Neuronal stem cell (in vitro differentiated cells): ENCODE data around the gene HMGCS2.

Experiments
- DNase-seq: peaks from one replicate; pipeline ENCODE4 v3.0.0-alpha.2; 2013; ENCODE audit warnings: low spot score
- H2AFZ ChIP-seq: one replicate; pipeline ENCODE4 v1.6.1; 2013; ENCODE audit warnings: mild to moderate bottlenecking, low read length, inconsistent platforms
- H2AK5ac ChIP-seq: 2 replicates; pipeline ENCODE4 v1.6.1; 2013; ENCODE audit warnings: low read depth, mild to moderate bottlenecking, inconsistent platforms, low read length, moderate library complexity, mixed read lengths
- H2BK120ac ChIP-seq: 2 replicates; pipeline ENCODE4 v1.6.1; 2013; ENCODE audit warnings: low read depth, mild to moderate bottlenecking, inconsistent platforms, low read length, moderate library complexity, mixed read lengths
- H2BK12ac ChIP-seq: one replicate; pipeline ENCODE4 v1.6.1; 2013; ENCODE audit warnings: low read length, inconsistent platforms
- H2BK15ac ChIP-seq: 2 replicates; pipeline ENCODE4 v1.6.1; 2013; ENCODE audit warnings: mild to moderate bottlenecking, low read length, inconsistent platforms, mixed read lengths
- H2BK5ac ChIP-seq: one replicate; pipeline ENCODE4 v1.6.1; 2013; ENCODE audit warnings: inconsistent platforms, mild to moderate bottlenecking, low read length, moderate library complexity
- H3K14ac ChIP-seq: one replicate; pipeline ENCODE4 v1.6.1; 2013; ENCODE audit warnings: low read length, inconsistent platforms
- H3K18ac ChIP-seq: 2 replicates; pipeline ENCODE4 v1.6.1; 2013; ENCODE audit warnings: low read length, inconsistent platforms
- H3K23ac ChIP-seq: 2 replicates; pipeline ENCODE4 v1.6.1; 2013; ENCODE audit warnings: low read depth, mild to moderate bottlenecking, mixed read lengths, low read length, inconsistent platforms; ENCODE audit not compliant: poor library complexity
- H3K27ac ChIP-seq: replicated peaks from 3 replicates; pipeline ENCODE4 v1.5.1; 2013; ENCODE audit warnings: low read length, inconsistent platforms
- H3K27me3 ChIP-seq, 3 experiments: 2 replicates each; pipeline ENCODE4 v1.6.1; 2013; ENCODE audit warnings: low read length in 3 of 3, mild to moderate bottlenecking in 2 of 3, inconsistent platforms in 1 of 3, low read depth in 1 of 3, mixed read lengths in 1 of 3, moderate library complexity in 1 of 3; ENCODE audit not compliant: control insufficient read depth in 3 of 3, insufficient read depth in 3 of 3
- H3K36me3 ChIP-seq, 2 donors: replicated peaks in 1 of 2; 2 replicates each; pipeline ENCODE4 v1.6.1; 2013; ENCODE audit warnings: low read length in 2 of 2; ENCODE audit not compliant: control insufficient read depth in 2 of 2, insufficient read depth in 2 of 2
- H3K4ac ChIP-seq: 2 replicates; pipeline ENCODE4 v1.6.1; 2013; ENCODE audit warnings: inconsistent platforms, mild to moderate bottlenecking, low read length, moderate library complexity
- H3K4me1 ChIP-seq, 2 donors: 1 replicate in 1 of 2; 2 replicates in 1 of 2; pipeline ENCODE4 v1.6.1; 2013; ENCODE audit warnings: low read length in 2 of 2, low read depth in 1 of 2; ENCODE audit not compliant: control insufficient read depth in 2 of 2, insufficient read depth in 1 of 2
- H3K4me2 ChIP-seq: one replicate; pipeline ENCODE4 v1.6.1; 2013; ENCODE audit warnings: mild to moderate bottlenecking, low read length, inconsistent platforms; ENCODE audit not compliant: insufficient read depth, poor library complexity, severe bottlenecking
- H3K4me3 ChIP-seq, 2 donors: 2 replicates each; pipeline ENCODE4 v1.5.1; 2013; ENCODE audit warnings: low read length in 2 of 2, mild to moderate bottlenecking in 2 of 2, inconsistent platforms in 1 of 2, moderate library complexity in 1 of 2
- H3K79me1 ChIP-seq: one replicate; pipeline ENCODE4 v1.6.1; 2013; ENCODE audit warnings: low read depth, mild to moderate bottlenecking, inconsistent platforms, low read length, moderate library complexity
- H3K9ac ChIP-seq: one replicate; pipeline ENCODE4 v1.6.1; 2013; ENCODE audit warnings: mild to moderate bottlenecking, low read depth, low read length, inconsistent platforms; ENCODE audit not compliant: poor library complexity
- H3K9me3 ChIP-seq, 2 donors: replicated peaks in 1 of 2; 2 replicates each; pipeline versions ENCODE3 to v1.6.1; 2013; ENCODE audit warnings: low read length in 2 of 2, mild to moderate bottlenecking in 2 of 2, inconsistent platforms in 1 of 2, low read depth in 1 of 2, mixed read lengths in 1 of 2, moderate library complexity in 1 of 2; ENCODE audit not compliant: control insufficient read depth in 2 of 2, insufficient read depth in 1 of 2
- H4K8ac ChIP-seq: one replicate; pipeline ENCODE4 v1.6.1; 2013; ENCODE audit warnings: low read depth, mild to moderate bottlenecking, inconsistent platforms, low read length, moderate library complexity
- H4K91ac ChIP-seq: one replicate; pipeline ENCODE4 v1.6.1; 2013; ENCODE audit warnings: low read length, low read depth, mild to moderate bottlenecking, inconsistent platforms; ENCODE audit not compliant: poor library complexity
- WGBS, 2 donors: extraction: QIAGEN DNeasy Blood & Tissue Kit; methylation state at CpG; one replicate each; pipeline ENCODE4 v1.1.7; 2013; ENCODE audit warnings: missing lambda C conversion rate in 2 of 2, mixed read lengths in 1 of 2; ENCODE audit not compliant: insufficient read length in 2 of 2, insufficient replicate concordance in 1 of 2; ENCODE audit errors: extremely low coverage in 2 of 2; 5-methylcytosine and 5-hydroxymethylcytosine counted together

HMGCS2 gene

GRCh38 chr1:119740896-119741780, 27.6 kb downstream of the HMGCS2 start:
- Histone ChIP-seq H3K23ac (no peak overlapping the region), H3K27me3 (no peaks in the 10 kb centered on the region), H3K27ac (no peak overlapping the region), H3K36me3 (peaks cover 74 to 84% of the 10 kb centered on the region in 2 donors), H3K9me3 (peaks cover 0 to under 1% of the 10 kb centered on the region in 2 donors), H4K91ac (no peak overlapping the region), H2AFZ (no peak overlapping the region), H3K9ac (no peak overlapping the region), H3K79me1 (no peaks in the 10 kb centered on the region), H3K4me3 (no peak overlapping the region), H3K14ac (no peak overlapping the region), H3K4me2 (no peak overlapping the region), H2AK5ac (no peak overlapping the region), H2BK12ac (no peak overlapping the region), H3K4ac (no peak overlapping the region), H4K8ac (no peak overlapping the region), H2BK15ac (no peak overlapping the region), H2BK120ac (no peak overlapping the region), H2BK5ac (no peak overlapping the region), H3K18ac (no peak overlapping the region), H3K4me1 (peaks cover 0 to 15% of the 10 kb centered on the region in 2 donors)
- no peak for DNase-seq
- no CpG with 5 or more reads among the region's 13 CpGs for WGBS, 2 donors

DNA sequence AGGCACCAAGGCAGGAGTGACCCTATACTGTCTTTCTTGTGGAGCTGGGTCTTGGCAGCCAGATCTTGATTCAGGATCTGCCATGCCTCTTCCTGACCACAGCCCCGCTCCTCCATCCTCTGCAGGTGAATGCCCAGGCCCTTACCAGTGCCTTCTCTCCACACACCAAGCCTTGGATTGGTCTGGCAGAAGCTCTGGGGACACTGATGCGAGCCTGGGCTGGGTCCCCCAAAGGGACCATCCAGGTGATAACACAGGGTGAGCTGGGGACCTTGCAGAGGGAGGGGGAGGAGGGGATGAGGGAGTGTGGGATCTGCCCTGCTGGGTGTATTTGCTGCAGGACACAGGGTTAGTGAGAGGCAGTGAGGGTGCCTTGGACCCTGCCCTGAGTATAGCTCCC, 28.4 kb downstream of the HMGCS2 start:
- H3K9ac ChIP-seq, result no peak overlapping the region
- no peak overlapping the region for H3K23ac ChIP-seq
- peaks cover 83 to 93% of the 10 kb centered on the region in 2 donors for H3K36me3 ChIP-seq
- DNase-seq, result no peak
- no peak overlapping the region for H2AK5ac ChIP-seq
- no peak overlapping the region for H3K4me2 ChIP-seq
- no peak overlapping the region for H3K27ac ChIP-seq
- no peak overlapping the region for H4K8ac ChIP-seq
- WGBS, 2 donors, result no CpG with 5 or more reads among the region's 2 CpGs
- H2BK15ac ChIP-seq, result no peak overlapping the region
- peaks cover 0 to 15% of the 10 kb centered on the region in 2 donors for H3K4me1 ChIP-seq
- H3K27me3 ChIP-seq, result no peaks in the 10 kb centered on the region
- no peak overlapping the region for H2BK12ac ChIP-seq
- H2AFZ ChIP-seq, result no peak overlapping the region
- H4K91ac ChIP-seq, result peak overlapping the region; percentile 14
- H2BK120ac ChIP-seq, result no peak overlapping the region
- no peak overlapping the region for H3K4ac ChIP-seq
- H3K18ac ChIP-seq, result no peak overlapping the region
- H3K79me1 ChIP-seq, result no peaks in the 10 kb centered on the region
- no peak overlapping the region for H2BK5ac ChIP-seq
- no peak overlapping the region for H3K14ac ChIP-seq
- H3K4me3 ChIP-seq, result no peak overlapping the region
- peaks cover 0 to 1% of the 10 kb centered on the region in 2 donors for H3K9me3 ChIP-seq

DNA sequence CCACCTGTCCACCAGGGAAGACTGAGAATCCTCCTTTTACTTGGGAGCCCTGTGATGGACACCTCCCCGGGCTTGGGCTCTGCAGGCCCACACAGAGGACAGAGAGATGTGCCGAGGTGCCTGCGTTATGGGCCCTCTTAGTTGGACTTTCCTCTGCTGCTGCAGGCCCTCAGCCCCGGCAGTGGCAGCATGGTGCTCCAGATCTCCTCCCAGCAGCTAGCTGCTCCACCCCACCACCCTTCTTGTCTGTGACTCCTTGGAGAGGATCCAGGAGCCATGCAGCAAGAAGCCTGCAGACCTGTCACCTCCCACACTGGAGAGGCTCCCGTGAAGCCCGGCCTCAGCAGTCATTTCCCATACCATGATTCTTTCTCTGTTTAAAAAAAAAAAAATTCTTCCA, 29.6 kb downstream of the HMGCS2 start:
- H3K27me3 ChIP-seq, result no peaks in the 10 kb centered on the region
- H3K4me2 ChIP-seq, result no peak overlapping the region
- no peak overlapping the region for H3K23ac ChIP-seq
- H3K36me3 ChIP-seq, result peaks cover 87 to 98% of the 10 kb centered on the region in 2 donors
- H3K4me3 ChIP-seq, result no peak overlapping the region
- H3K79me1 ChIP-seq, result peaks cover 4% of the 10 kb centered on the region
- peaks cover 0 to 12% of the 10 kb centered on the region in 2 donors for H3K4me1 ChIP-seq
- H2AK5ac ChIP-seq, result no peak overlapping the region
- H4K91ac ChIP-seq, result no peak overlapping the region
- H2BK15ac ChIP-seq, result no peak overlapping the region
- peaks cover 0 to 1% of the 10 kb centered on the region in 2 donors for H3K9me3 ChIP-seq
- H3K14ac ChIP-seq, result no peak overlapping the region
- no peak for DNase-seq
- no CpG with 5 or more reads among the region's 6 CpGs for WGBS, 2 donors
- no peak overlapping the region for H3K4ac ChIP-seq
- H2BK120ac ChIP-seq, result no peak overlapping the region
- no peak overlapping the region for H3K27ac ChIP-seq
- H3K18ac ChIP-seq, result no peak overlapping the region
- H2AFZ ChIP-seq, result no peak overlapping the region
- H4K8ac ChIP-seq, result no peak overlapping the region
- H3K9ac ChIP-seq, result no peak overlapping the region
- no peak overlapping the region for H2BK5ac ChIP-seq
- H2BK12ac ChIP-seq, result no peak overlapping the region

DNA sequence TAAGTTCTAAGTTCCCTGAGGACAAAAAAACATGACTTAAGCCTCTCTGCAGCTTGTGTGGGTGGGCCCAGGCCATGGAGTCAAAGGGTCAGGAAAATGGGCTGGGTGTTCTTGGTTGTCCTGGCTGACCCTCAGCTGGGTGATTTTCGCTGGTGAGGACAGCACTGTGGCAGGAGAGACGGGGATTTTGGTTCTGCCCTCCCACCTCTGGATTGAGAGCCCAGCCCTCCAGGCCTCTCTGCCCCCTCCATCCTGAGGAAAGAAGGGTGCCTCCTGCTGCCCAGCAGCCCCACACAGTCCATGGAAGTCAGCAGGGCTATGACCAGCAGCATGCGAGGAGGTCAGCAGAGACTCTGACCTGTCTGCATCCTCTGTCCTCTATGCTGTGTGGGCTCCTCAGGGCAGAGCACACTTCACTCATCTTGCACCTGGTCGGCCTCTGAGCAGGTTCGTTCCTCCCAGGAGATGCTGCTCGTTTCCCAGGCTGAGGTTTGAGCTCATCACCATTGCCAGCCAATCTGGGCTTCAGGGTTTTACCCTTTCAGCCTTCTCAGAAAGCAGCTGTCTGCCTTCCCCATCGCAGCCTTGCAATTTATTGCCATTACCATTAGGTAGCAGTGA, 30.5 kb downstream of the HMGCS2 start:
- Histone ChIP-seq H3K4ac (no peak overlapping the region), H3K4me1 (peaks cover 0 to 11% of the 10 kb centered on the region in 2 donors), H3K4me2 (no peak overlapping the region), H3K9me3 (peaks cover 0 to 1% of the 10 kb centered on the region in 2 donors), H3K36me3 (peaks cover 84 to 99% of the 10 kb centered on the region in 2 donors), H3K79me1 (peaks cover 4% of the 10 kb centered on the region), H4K91ac (no peak overlapping the region), H3K9ac (peak overlapping the region; percentile 9), H3K27me3 (no peaks in the 10 kb centered on the region), H2BK5ac (no peak overlapping the region), H3K23ac (no peak overlapping the region), H3K14ac (no peak overlapping the region), H2BK15ac (no peak overlapping the region), H2BK120ac (no peak overlapping the region), H2AFZ (no peak overlapping the region), H3K18ac (peak overlapping the region; percentile 40), H3K27ac (no peak overlapping the region), H4K8ac (no peak overlapping the region), H2AK5ac (no peak overlapping the region), H3K4me3 (no peak overlapping the region), H2BK12ac (no peak overlapping the region)
- DNase-seq, result no peak
- no CpG with 5 or more reads among the region's 7 CpGs for WGBS, 2 donors
